Anterior cingulate cortex (tissue), 58 donors: ENCODE data around the gene SNCAIP.
A peak's percentile ranks its signal among the peaks of the same experiment; 100 is the strongest.

Experiments used
- DNase-seq, 58 donors: peaks; one replicate each; lab custom pipeline; 2025; lab: John Stamatoyannopoulos, UW

Gene SNCAIP

DNA sequence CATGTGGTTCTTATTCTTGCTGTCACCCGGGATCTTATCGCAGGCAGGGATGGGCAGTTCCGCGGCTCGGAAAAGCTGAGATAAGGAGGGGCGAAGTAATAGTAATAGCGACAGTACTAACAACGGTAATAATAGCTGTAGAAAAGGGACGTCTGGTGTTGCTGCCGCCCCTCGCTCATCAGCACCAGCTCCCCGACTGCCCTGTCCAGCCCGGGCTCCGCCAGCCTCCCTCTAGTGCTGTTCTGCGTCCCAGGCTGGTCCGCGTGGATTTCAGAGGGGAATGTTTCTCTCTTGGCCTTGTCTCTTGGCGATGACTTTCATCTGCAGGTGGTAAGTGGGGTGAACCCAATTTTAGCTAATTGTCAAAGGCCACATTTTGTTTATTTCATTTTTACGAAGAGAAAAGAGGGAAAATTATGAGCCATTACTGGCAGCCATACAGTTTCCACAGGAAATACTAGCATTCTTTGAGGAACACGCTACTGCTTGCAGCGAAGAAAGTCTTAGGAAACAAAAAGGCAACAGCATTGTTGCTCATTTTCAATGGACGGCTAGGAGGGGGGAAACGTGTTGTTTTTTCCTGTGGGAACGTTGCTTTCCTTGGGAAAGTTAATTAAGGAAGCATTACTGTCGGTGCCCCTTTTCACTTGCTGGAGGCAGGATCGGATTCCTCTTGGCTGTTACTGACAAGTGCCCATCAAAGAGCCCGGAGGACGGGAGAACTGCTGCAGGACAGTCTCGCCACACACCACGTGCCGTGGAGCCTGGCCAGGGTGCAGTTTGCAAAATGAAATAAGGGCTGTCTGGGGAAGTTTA, 762 bp downstream of the SNCAIP start:
- peak in 25 of 58 donors; percentile 7 to 69 (median 31) for DNase-seq

DNA sequence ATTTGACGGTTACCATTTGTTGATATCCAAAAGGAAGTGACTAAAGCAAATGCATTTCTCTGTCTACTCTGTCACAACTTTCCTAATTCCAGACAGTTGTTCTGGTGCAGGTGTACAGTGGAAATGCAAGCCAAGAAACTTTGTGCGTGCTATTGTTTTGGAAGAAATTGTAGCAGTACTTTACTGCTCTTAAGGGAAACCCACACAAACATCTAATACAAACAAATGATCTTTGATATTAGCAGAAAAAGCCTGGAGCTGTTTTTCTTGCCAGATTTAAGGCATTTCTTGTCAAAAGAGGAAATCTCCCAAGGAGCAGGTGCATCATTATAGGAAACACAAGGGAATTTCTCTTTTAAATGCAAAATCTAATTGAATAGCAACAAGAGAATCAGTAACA, 2.0 kb downstream of the SNCAIP start:
- DNase-seq, result no peak

GRCh38 chr5:122315521-122315920, 3.5 kb downstream of the SNCAIP start:
- no peak for DNase-seq

DNA sequence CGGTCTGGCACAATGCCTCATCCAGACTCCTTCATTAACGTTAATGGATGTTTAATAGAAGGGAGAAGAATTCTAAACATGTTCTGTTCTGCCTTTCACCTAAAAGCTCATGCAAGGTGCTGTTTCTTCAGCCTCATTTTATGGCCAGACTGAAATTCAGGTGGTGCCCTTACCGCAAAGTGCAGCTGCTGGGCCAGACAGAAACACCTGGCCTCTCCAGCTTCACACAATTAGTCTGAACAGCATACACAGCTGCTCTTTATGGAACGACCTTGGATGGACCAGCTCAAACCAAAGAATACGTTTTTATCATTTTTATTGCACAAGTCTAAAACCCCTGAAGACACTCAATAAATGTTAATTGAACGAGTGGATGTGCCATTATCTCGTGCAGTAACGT, 4.6 kb downstream of the SNCAIP start:
- no peak for DNase-seq

DNA sequence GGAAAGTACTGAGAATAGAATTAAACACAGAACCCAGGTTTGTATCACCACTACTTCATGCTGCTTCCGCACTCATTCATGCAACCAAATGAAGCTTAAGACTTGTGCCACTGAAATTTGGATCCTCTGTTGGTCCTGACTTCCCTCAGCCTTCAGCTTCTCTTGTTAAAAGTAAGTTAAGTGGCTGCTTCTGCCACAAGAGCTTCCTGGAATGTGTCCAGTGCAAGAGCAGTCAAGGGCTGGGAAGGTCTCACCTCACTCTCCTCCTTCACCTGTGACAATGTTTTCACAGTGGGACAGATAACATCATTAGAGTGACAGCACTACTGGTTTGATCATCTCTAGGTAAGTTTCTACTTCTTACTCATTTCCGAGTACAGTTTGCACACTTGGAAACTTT, 7.9 kb downstream of the SNCAIP start:
- no peak for DNase-seq

- DNase-seq, result no peak
Measured at GRCh38 chr5:122321921-122322320, 9.9 kb downstream of the SNCAIP start.

GRCh38 chr5:122322801-122323548, 10.9 kb downstream of the SNCAIP start:
- DNase-seq, result peak in 1 of 58 donors; percentile 6

- no peak for DNase-seq
Measured at GRCh38 chr5:122323738-122324137, 11.7 kb downstream of the SNCAIP start.

GRCh38 chr5:122327110-122327509, 15.1 kb downstream of the SNCAIP start:
- DNase-seq, result no peak

- DNase-seq, result no peak
Measured at GRCh38 chr5:122330881-122331280, 18.8 kb downstream of the SNCAIP start.

- no peak for DNase-seq
Measured at GRCh38 chr5:122332599-122333555, 20.8 kb downstream of the SNCAIP start.

- no peak for DNase-seq
Measured at GRCh38 chr5:122333564-122333963, 21.5 kb downstream of the SNCAIP start.

DNA sequence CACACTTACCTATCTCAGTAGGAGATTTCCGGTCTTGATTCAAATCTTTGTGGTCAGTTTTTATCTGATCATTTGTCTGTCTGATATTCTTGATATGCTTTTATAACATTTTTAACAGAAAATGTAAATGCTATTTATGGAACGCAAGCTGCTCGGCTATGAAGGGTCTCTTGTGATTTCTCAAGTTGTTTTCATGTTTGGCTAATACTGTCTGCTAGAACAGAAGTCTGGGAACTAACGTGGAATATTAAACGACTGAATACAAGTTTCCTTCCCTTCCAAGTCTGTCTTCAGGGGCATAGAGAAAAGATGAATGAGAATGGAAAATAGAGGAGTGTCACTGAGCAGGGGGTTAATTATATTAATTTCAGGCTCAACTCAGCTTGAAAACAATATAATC, 27.6 kb downstream of the SNCAIP start:
- no peak for DNase-seq

GRCh38 chr5:122341087-122341486, 29.1 kb downstream of the SNCAIP start:
- DNase-seq, result no peak

- no peak for DNase-seq
Measured at GRCh38 chr5:122342256-122342655, 30.2 kb downstream of the SNCAIP start.

- no peak for DNase-seq
Measured at GRCh38 chr5:122346897-122347581, 35.0 kb downstream of the SNCAIP start.

- DNase-seq, result no peak
Measured at GRCh38 chr5:122350496-122350895, 38.5 kb downstream of the SNCAIP start.

GRCh38 chr5:122351416-122352157, 39.5 kb downstream of the SNCAIP start:
- DNase-seq, result no peak

DNA sequence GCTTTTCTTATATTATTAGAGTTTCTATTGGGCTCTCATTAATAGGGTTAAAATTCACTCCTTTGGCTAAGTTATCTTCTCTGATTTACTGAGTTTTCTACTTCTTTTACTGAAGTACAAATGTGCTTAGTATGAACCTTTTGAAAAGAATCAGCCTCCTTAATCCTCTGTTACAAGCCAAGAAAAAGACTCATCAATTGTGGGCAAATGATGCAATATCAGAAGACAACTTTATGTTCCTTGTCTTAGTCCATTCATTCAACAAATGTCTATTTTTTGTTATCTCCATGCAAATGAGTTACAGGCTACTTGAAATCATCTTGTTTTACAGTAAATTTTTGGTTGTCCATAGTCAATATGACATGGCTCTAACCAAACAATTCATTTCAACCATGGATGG, 40.3 kb downstream of the SNCAIP start:
- no peak for DNase-seq
